ENCODE data around the gene PSMC1. TPM values are rescaled to one million over a fixed set of nuclear protein-coding genes. Genes with fewer than 3 reads are reported as not detected.

Gene PSMC1
- total and polyA plus RNA-seq, 4 donors, result 47.3 to 89.9 (median 84.8) TPM

GRCh38 chr14:90268420-90268819, 12.1 kb downstream of the PSMC1 start:
- DNase-seq (ENCODE audit: low spot score), result no peak
- H3K4me3 ChIP-seq (ENCODE audit: low read depth in 1 of 3, low read length in 3 of 3), result no peak overlapping the region
- TF ChIP-seq FOXA1 (IDR thresholded peaks at IDR 0.05) (no peak), HNF4A (conservative IDR thresholded peaks at IDR 0.05) (no peak), CTCF (IDR thresholded peaks at IDR 0.05; ENCODE audit: low read depth, low read length, missing input control) (no peak), GABPA (IDR thresholded peaks at IDR 0.05 in 1 of 2, conservative IDR thresholded peaks at IDR 0.05 in 1 of 2) (no peak), HNF4G (IDR thresholded peaks at IDR 0.05) (no peak), REST (IDR thresholded peaks at IDR 0.05) (no peak), NR2F2 (IDR thresholded peaks at IDR 0.05) (no peak), ATF3 (IDR thresholded peaks at IDR 0.05) (no peak), EGR1 (IDR thresholded peaks at IDR 0.05; ENCODE audit: low read depth in 2 of 2) (no peak), YY1 (IDR thresholded peaks at IDR 0.05) (no peak), ZBTB33 (IDR thresholded peaks at IDR 0.05) (no peak), RXRA (IDR thresholded peaks at IDR 0.05) (no peak), RAD21 (IDR thresholded peaks at IDR 0.05) (no peak), TAF1 (conservative IDR thresholded peaks at IDR 0.05) (no peak), FOXA2 (IDR thresholded peaks at IDR 0.05) (no peak), SP1 (IDR thresholded peaks at IDR 0.05) (no peak)
- H3K27ac ChIP-seq (ENCODE audit: low read depth in 1 of 2, low read length in 2 of 2), result no peak overlapping the region
- H3K27me3 ChIP-seq (ENCODE audit: control insufficient read depth in 4 of 4, insufficient read depth in 4 of 4, low read length in 3 of 4), result no peaks in the 10 kb centered on the region
- no peak overlapping the region for H3K9ac ChIP-seq (ENCODE audit: low read depth in 1 of 2, low read length in 2 of 2)
- no peaks in the 10 kb centered on the region for H3K4me1 ChIP-seq (ENCODE audit: control insufficient read depth in 4 of 4, insufficient read depth in 4 of 4, low read length in 3 of 4)
- WGBS, result 96% methylated on average over 4 of the region's 4 CpGs
- no peaks in the 10 kb centered on the region for H3K9me3 ChIP-seq (ENCODE audit: control insufficient read depth in 4 of 4, low read length in 3 of 4)
- H3K36me3 ChIP-seq (ENCODE audit: control insufficient read depth in 4 of 4, insufficient read depth in 3 of 4, low read depth in 1 of 4, low read length in 3 of 4), result peaks cover 21 to 79% (median 71%) of the 10 kb centered on the region in 4 donors

- Histone ChIP-seq H3K9me3 (ENCODE audit: control insufficient read depth in 4 of 4, low read length in 3 of 4) (no peaks in the 10 kb centered on the region), H3K4me3 (ENCODE audit: low read depth in 1 of 3, low read length in 3 of 3) (no peak overlapping the region), H3K9ac (ENCODE audit: low read depth in 1 of 2, low read length in 2 of 2) (no peak overlapping the region), H3K36me3 (ENCODE audit: control insufficient read depth in 4 of 4, insufficient read depth in 3 of 4, low read depth in 1 of 4, low read length in 3 of 4) (peaks cover 13 to 60% (median 44%) of the 10 kb centered on the region in 4 donors), H3K27me3 (ENCODE audit: control insufficient read depth in 4 of 4, insufficient read depth in 4 of 4, low read length in 3 of 4) (no peaks in the 10 kb centered on the region), H3K4me1 (ENCODE audit: control insufficient read depth in 4 of 4, insufficient read depth in 4 of 4, low read length in 3 of 4) (no peaks in the 10 kb centered on the region), H3K27ac (ENCODE audit: low read depth in 1 of 2, low read length in 2 of 2) (no peak overlapping the region)
- DNase-seq (ENCODE audit: low spot score), result no peak
- WGBS, result 90% methylated on average over 10 of the region's 10 CpGs
- TF ChIP-seq ATF3 (IDR thresholded peaks at IDR 0.05) (no peak), HNF4A (conservative IDR thresholded peaks at IDR 0.05) (no peak), YY1 (IDR thresholded peaks at IDR 0.05) (no peak), SP1 (IDR thresholded peaks at IDR 0.05) (no peak), ZBTB33 (IDR thresholded peaks at IDR 0.05) (no peak), EGR1 (IDR thresholded peaks at IDR 0.05; ENCODE audit: low read depth in 2 of 2) (no peak), CTCF (IDR thresholded peaks at IDR 0.05; ENCODE audit: low read depth, low read length, missing input control) (no peak), NR2F2 (IDR thresholded peaks at IDR 0.05) (no peak), RXRA (IDR thresholded peaks at IDR 0.05) (no peak), RAD21 (IDR thresholded peaks at IDR 0.05) (no peak), JUND (IDR thresholded peaks at IDR 0.05) (no peak), FOXA1 (IDR thresholded peaks at IDR 0.05) (no peak), FOXA2 (IDR thresholded peaks at IDR 0.05) (no peak)
These were observed 16.2 kb downstream of the PSMC1 start for GRCh38 chr14:90272523-90272922.
